Aorta (tissue), 5 donors: ENCODE results near the gene IRS1. TPM values are rescaled to one million over a fixed set of nuclear protein-coding genes. Genes with fewer than 3 reads are reported as not detected.

Experiments used
- ATAC-seq: fragments of 200-7000 bp; cut with Tn5 transposase; one replicate; pipeline ENCODE4 v1.9.1; 2022; ENCODE audit warnings: moderate library complexity; ENCODE audit not compliant: low FRiP score
- DNase-seq, 2 donors: peaks; one replicate each; pipeline ENCODE4 v3.0.0-alpha.2; 2020
- H3K27ac ChIP-seq, 2 donors: one replicate each; pipeline ENCODE4 v1.5.1; 2013; ENCODE audit warnings: low read length in 2 of 2, mild to moderate bottlenecking in 2 of 2, moderate library complexity in 2 of 2, control low read depth in 1 of 2, inconsistent platforms in 1 of 2, low read depth in 1 of 2
- H3K27me3 ChIP-seq, 2 donors: one replicate each; pipeline ENCODE4 v1.6.1; 2013; ENCODE audit warnings: control low read depth in 1 of 2, low read length in 1 of 2, mild to moderate bottlenecking in 1 of 2, moderate library complexity in 1 of 2; ENCODE audit not compliant: insufficient read depth in 2 of 2, control insufficient read depth in 1 of 2
- H3K36me3 ChIP-seq, 2 donors: one replicate each; pipeline ENCODE4 v1.6.1; 2013; ENCODE audit warnings: control low read depth in 1 of 2, low read length in 1 of 2, mild to moderate bottlenecking in 1 of 2; ENCODE audit not compliant: insufficient read depth in 2 of 2, control insufficient read depth in 1 of 2
- H3K4me1 ChIP-seq, 2 donors: one replicate each; pipeline ENCODE4 v1.6.1; 2013; ENCODE audit warnings: low read length in 2 of 2, control low read depth in 1 of 2, mild to moderate bottlenecking in 1 of 2, moderate library complexity in 1 of 2; ENCODE audit not compliant: insufficient read depth in 2 of 2, control insufficient read depth in 1 of 2
- H3K4me3 ChIP-seq, 2 donors: one replicate each; pipeline ENCODE4 v1.5.1; 2013; ENCODE audit warnings: low read length in 2 of 2, control low read depth in 1 of 2, mild to moderate bottlenecking in 1 of 2
- H3K9me3 ChIP-seq: one replicate; pipeline ENCODE4 v1.6.1; 2013; ENCODE audit warnings: mild to moderate bottlenecking, low read length; ENCODE audit not compliant: control insufficient read depth
- WGBS, 2 donors: extraction: QIAGEN DNeasy Blood & Tissue Kit; methylation state at CpG; one replicate each; pipeline ENCODE4 v1.1.7; 2013; 5-methylcytosine and 5-hydroxymethylcytosine counted together
- intact Hi-C, 2 donors: fragments of 100-400 bp; cut with DNase I; formaldehyde crosslinking; loops; one replicate each; pipeline versions ENCODE4 v1.14.2 to v1.15.0; 2022
- polyA plus RNA-seq, 2 donors: library from polyadenylated mRNA; stranded (reverse); fragments of 200-250 nt; gene quantifications; one replicate each; pipeline ENCODE4 v1.2.3, GENCODE V29; 2013
- total RNA-seq, 2 donors: library from RNA; stranded (reverse); fragmentation: NEBNext Ultra II Directional; extraction: Animal tissue kit (Norgen Biotek cat#: 25700); gene quantifications; one replicate each; pipeline ENCODE4 v1.2.1, GENCODE V29; 2021
- donor health status: healthy with polysubstance abuse.
- donor health status: Bipolar disorder and iron deficiency.
- donor health status: DM: no; HTN: no; CAD: no.
- donor health status: DM: no; HTN: no; CAD: no.
- donor health status: DM: yes; HTN: yes; CAD: no.

The IRS1 gene
- total and polyA plus RNA-seq, 4 donors, result 2.1 to 16.6 (median 8.1) TPM

DNA sequence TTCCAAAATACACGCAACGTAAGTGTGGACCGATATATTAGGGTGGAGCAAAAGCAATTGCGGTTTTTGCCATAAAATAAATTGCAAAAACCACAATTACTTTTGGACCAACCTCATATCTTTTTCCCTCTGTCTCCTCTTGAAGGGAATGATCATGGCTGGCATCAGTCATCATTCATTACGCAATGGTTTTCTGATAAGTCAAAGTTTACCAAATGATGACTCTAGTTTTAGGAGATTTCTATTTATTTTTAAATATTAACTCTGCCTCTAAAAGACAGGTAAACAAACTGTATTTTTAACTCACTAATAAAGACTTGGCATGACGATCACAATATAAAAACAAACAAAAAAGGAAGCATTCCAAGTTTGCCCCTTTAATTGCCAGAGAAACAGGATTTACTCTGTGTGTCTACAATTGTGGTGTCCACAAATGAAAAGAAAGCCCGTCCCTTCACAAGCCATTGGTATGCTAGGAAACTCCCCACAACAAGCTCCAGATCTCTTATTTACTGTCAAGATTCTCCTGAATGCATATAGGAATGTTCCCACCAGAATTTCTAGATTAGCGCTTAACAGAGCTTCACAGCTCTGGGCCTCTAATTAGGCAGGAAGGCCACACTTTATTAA, 61.3 kb downstream of the IRS1 start:
- no peaks in the 10 kb centered on the region for H3K36me3 ChIP-seq
- no peak for DNase-seq
- no peaks in the 10 kb centered on the region for H3K9me3 ChIP-seq
- H3K27ac ChIP-seq, result no peak overlapping the region
- intact Hi-C loops, result no loop called here
- no peaks in the 10 kb centered on the region for H3K27me3 ChIP-seq
- WGBS, 2 donors, result 95% methylated on average over 8 of the region's 8 CpGs
- peaks cover 3 to 5% of the 10 kb centered on the region in 2 donors for H3K4me1 ChIP-seq
- no peak overlapping the region for H3K4me3 ChIP-seq
- ATAC-seq, result no peak

GRCh38 chr2:226736382-226736781, 63.2 kb downstream of the IRS1 start:
- 92 to 95% methylated on average over 4 of the region's 4 CpGs for WGBS, 2 donors
- no peaks in the 10 kb centered on the region for H3K4me1 ChIP-seq

GRCh38 chr2:226733927-226734564, 65.6 kb downstream of the IRS1 start:
- H3K4me1 ChIP-seq, result no peaks in the 10 kb centered on the region
- no peak overlapping the region for H3K4me3 ChIP-seq
- no peaks in the 10 kb centered on the region for H3K9me3 ChIP-seq
- no peaks in the 10 kb centered on the region for H3K36me3 ChIP-seq
- H3K27me3 ChIP-seq, result no peaks in the 10 kb centered on the region
- no peak for ATAC-seq
- 95 to 96% methylated on average over 4 of the region's 4 CpGs for WGBS, 2 donors
- intact Hi-C loops, result no loop called here
- DNase-seq, result no peak
- no peak overlapping the region for H3K27ac ChIP-seq

More at GRCh38 chr2:226736382-226736781, 63.2 kb downstream of the IRS1 start:
- Histone ChIP-seq H3K4me3 (no peak overlapping the region), H3K36me3 (no peaks in the 10 kb centered on the region), H3K27me3 (no peaks in the 10 kb centered on the region), H3K9me3 (no peaks in the 10 kb centered on the region), H3K27ac (no peak overlapping the region)
- DNase-seq (no peak), ATAC-seq (no peak)
- intact Hi-C loops, result no loop called here

DNA sequence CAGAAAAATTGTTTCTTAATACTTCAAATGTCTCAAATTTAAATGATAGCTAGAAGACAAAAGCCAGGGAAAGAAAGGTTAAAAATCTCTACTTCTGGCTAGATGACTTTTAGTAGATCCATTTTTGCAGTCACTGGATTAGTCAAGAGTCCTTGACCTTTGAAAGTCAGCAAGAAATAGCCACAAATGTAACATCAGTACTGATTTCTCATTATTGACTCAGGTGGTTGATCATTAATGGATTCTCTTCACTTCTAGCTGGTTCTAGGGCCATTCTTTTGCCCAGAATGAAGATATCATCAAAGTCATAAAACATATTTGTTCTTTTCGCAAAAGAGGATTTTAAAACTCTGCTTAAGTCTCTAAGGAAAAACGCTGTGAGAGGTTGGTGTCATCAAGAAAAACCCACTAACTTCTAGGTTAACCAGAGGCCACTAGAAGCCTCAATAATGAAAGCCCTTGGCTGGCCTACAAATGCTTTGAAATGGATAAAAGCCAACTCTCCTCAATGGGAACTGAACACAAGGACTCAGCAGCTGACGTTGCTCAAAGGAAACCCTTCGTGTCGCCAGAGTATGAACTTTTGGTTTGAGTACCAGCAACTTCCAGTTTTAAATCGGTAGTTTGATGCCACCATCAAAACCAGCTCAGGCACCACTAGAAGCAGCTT, 66.3 kb downstream of the IRS1 start:
- Histone ChIP-seq H3K9me3 (no peaks in the 10 kb centered on the region), H3K4me3 (no peak overlapping the region), H3K27me3 (no peaks in the 10 kb centered on the region), H3K27ac (no peak overlapping the region), H3K4me1 (no peaks in the 10 kb centered on the region), H3K36me3 (no peaks in the 10 kb centered on the region)
- ATAC-seq (no peak), DNase-seq (no peak)
- 86 to 88% methylated on average over 6 of the region's 6 CpGs for WGBS, 2 donors
- intact Hi-C loops, result no loop called here

DNA sequence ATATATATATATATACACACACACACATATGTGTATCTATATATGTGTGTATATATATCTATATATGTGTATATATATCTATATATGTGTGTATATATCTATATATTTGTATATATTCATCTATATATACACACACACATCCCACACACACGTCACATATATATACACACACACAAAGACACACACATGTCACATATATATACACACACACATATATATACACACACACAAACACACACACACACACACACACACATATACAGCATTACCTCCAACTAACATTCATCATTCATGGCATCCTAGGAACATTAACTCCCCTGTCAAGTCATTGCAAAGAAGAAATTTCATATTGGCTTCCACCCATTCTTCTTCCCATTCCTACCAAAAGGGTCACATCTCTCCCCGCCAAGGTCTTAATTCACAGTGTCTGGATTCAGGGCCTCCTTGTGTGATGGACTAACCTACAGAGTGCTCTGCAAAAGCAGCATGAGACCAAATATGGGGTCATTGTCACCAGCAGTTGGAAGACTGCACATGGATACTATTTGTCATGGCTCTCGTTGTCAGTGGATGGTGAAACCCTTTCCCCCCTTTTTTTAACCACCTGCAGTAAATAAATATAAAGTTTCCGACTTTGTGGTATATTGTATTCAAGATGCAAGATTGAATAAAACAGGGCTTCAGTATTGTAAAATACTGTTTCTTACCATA, 67.0 kb downstream of the IRS1 start:
- Histone ChIP-seq H3K4me3 (no peak overlapping the region), H3K9me3 (no peaks in the 10 kb centered on the region), H3K27ac (no peak overlapping the region), H3K36me3 (no peaks in the 10 kb centered on the region), H3K4me1 (no peaks in the 10 kb centered on the region), H3K27me3 (no peaks in the 10 kb centered on the region)
- ATAC-seq (no peak), DNase-seq (no peak)
- intact Hi-C loops, result no loop called here
- WGBS, 2 donors, result 97 to 98% methylated on average over 4 of the region's 4 CpGs

- Histone ChIP-seq H3K27me3 (no peaks in the 10 kb centered on the region), H3K36me3 (no peaks in the 10 kb centered on the region), H3K4me1 (no peaks in the 10 kb centered on the region), H3K9me3 (no peaks in the 10 kb centered on the region), H3K4me3 (no peak overlapping the region), H3K27ac (no peak overlapping the region)
- intact Hi-C loops, result no loop called here
- ATAC-seq (no peak), DNase-seq (no peak)
- WGBS, 2 donors, result 81 to 85% methylated on average over 3 to 4 of the region's 4 CpGs
Measured at GRCh38 chr2:226730481-226730880, 69.1 kb downstream of the IRS1 start.

GRCh38 chr2:226728996-226729395, 70.6 kb downstream of the IRS1 start:
- Histone ChIP-seq H3K4me1 (no peaks in the 10 kb centered on the region), H3K36me3 (no peaks in the 10 kb centered on the region), H3K27ac (no peak overlapping the region), H3K4me3 (no peak overlapping the region), H3K9me3 (no peaks in the 10 kb centered on the region), H3K27me3 (no peaks in the 10 kb centered on the region)
- WGBS, 2 donors, result 100% methylated on average over 1 of the region's 1 CpG
- intact Hi-C loops, result no loop called here
- DNase-seq (no peak), ATAC-seq (no peak)

DNA sequence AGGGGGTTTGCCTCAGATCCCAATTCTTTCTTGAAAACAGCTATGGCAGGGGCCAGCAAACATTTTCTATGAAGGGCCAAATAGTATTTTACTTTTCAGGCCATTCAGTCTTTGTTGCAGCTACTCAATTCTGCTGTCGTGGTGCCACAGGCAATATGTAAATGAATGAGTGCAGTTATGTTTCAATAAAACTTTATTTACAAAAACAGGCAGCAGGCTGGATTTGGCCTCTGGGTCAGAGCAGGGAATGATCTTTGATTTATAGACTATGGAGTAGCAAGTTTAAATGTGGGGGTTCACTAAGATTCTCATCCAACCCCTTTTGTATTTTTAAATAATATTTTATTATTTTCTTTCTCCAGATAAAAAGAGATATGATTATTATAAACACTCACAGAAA, 72.4 kb downstream of the IRS1 start:
- no peak overlapping the region for H3K27ac ChIP-seq
- intact Hi-C loops, result no loop called here
- H3K27me3 ChIP-seq, result no peaks in the 10 kb centered on the region
- no peaks in the 10 kb centered on the region for H3K4me1 ChIP-seq
- no peaks in the 10 kb centered on the region for H3K9me3 ChIP-seq
- H3K4me3 ChIP-seq, result no peak overlapping the region
- DNase-seq (no peak), ATAC-seq (no peak)
- 53 to 60% methylated on average over 1 of the region's 1 CpG for WGBS, 2 donors
- no peaks in the 10 kb centered on the region for H3K36me3 ChIP-seq
